ENCODE results near the gene SYMPK.
"Not testable (repeated sequence)": the region's sequence is repeated elsewhere in the genome, so short reads cannot be mapped to it uniquely, and the experiment has no call there.

The SYMPK gene

DNA sequence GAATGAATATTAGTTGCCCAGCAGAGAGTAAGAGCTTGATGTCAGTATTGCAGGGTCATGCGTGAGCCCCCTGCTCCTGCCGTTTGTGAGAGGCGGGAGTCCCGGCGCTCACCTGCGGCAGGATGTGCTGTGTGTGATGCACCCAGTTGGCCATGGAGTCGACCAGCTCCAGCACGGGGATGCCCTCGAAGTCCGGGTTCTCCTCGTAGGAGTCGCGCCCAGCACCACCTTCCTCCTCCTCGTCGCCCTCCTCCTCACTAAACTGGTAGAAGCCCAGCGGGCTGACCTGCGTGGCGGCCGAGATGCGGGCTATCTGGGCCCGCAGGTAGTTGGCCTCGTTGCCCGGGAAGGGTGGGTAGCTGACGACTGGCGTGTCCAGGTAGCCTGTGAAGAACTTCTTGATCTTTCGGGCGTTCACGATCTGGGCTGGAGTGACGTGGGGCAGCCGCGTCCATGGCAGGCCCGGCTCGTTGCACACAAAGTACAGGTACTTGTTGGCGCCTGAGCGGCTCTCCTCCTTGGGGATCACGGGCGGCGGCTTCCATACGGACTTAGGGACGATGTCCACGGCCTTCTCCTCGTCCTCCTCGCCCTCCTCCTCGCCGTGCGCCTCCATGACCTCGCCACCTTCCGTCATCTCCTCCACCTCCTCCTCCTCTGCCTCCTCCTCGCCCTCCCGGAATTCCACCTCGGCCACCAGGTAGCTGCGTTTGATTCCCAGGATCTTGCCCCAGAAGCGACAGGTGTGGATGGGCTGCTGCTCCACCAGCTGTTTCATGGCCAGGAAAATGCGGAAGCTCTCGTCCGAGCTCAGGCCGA is 58.6 kb downstream of the SYMPK start:
- no peak overlapping the region for H3K4me3 ChIP-seq (ENCODE audit: low read depth, low read length)
- TF ChIP-seq, protein P1, sequence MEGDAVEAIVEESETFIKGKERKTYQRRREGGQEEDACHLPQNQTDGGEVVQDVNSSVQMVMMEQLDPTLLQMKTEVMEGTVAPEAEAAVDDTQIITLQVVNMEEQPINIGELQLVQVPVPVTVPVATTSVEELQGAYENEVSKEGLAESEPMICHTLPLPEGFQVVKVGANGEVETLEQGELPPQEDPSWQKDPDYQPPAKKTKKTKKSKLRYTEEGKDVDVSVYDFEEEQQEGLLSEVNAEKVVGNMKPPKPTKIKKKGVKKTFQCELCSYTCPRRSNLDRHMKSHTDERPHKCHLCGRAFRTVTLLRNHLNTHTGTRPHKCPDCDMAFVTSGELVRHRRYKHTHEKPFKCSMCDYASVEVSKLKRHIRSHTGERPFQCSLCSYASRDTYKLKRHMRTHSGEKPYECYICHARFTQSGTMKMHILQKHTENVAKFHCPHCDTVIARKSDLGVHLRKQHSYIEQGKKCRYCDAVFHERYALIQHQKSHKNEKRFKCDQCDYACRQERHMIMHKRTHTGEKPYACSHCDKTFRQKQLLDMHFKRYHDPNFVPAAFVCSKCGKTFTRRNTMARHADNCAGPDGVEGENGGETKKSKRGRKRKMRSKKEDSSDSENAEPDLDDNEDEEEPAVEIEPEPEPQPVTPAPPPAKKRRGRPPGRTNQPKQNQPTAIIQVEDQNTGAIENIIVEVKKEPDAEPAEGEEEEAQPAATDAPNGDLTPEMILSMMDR (IDR thresholded peaks at IDR 0.05; ENCODE audit: low read depth, low read length): no peak

DNA sequence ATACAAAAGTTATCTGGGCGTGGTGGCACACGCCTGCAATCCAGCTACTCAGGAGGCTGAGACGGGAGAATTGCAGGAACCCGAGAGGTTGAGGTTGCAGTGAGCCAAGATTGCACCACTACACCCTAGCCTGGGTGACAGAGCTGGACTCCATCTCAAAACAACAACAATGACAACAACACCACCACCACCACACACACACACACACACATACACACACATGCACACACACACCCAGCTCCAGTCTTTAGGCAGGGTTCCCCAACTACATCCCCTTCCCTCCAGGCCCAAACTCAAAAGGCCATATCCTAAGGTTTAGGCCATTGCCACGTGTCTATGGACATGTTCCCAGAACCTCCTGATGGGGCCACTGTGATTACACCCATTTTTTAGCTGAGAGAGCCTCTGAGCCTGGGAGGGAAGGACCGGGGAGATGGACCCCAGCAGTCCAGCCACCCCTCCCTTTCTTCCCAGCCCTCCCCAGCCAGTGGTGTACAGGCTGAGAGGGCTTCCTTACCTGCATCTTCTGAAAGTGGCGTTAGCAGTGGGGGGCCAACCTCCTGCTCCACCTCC is 61.3 kb downstream of the SYMPK start:
- DNase-seq: no peak

More for the DNA sequence above, 58.6 kb downstream of the SYMPK start:
- H3K36me3 ChIP-seq: no peaks in the 10 kb centered on the region
- no peak for DNase-seq
- no peaks in the 10 kb centered on the region for H3K9me3 ChIP-seq (ENCODE audit: severe bottlenecking)
- no peak overlapping the region for H3K27ac ChIP-seq
- H3K27me3 ChIP-seq (ENCODE audit: insufficient read depth, low read depth, severe bottlenecking): no peaks in the 10 kb centered on the region

DNA sequence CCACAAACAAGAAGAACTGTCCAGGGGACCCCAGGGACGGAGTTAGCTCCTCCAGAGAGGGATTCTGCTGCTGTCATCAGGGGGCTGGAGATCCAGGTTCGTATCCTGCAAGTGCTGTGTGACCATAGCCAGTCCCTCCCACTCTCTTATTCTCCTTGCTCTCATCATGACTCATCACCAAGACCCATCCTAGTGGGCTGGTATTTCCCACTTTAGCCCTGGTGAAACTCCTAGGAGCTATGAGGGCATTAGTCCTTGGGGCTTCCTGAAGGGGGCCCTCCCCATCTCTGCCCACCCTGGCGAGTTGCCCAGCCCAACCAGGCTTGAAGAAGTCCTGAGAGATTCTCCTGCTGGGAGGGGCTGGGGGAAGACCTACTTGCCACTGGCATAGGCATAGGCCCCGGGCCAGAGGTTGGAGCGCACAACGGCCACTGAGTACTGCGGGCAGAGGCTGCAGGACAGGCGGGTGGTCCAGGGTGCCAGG is 62.8 kb downstream of the SYMPK start:
- H3K27ac ChIP-seq: no peak overlapping the region
- H3K27me3 ChIP-seq (ENCODE audit: insufficient read depth, low read depth, severe bottlenecking): no peaks in the 10 kb centered on the region
- TF ChIP-seq, protein P1 (IDR thresholded peaks at IDR 0.05; ENCODE audit: low read depth, low read length): no peak
- no peak for DNase-seq
- H3K4me3 ChIP-seq (ENCODE audit: low read depth, low read length): no peak overlapping the region
- H3K36me3 ChIP-seq: no peaks in the 10 kb centered on the region
- H3K9me3 ChIP-seq (ENCODE audit: severe bottlenecking): no peaks in the 10 kb centered on the region

More for the DNA sequence above, 61.3 kb downstream of the SYMPK start:
- no peak overlapping the region for H3K4me3 ChIP-seq (ENCODE audit: low read depth, low read length)
- TF ChIP-seq, protein P1 (IDR thresholded peaks at IDR 0.05; ENCODE audit: low read depth, low read length): no peak
- no peaks in the 10 kb centered on the region for H3K27me3 ChIP-seq (ENCODE audit: insufficient read depth, low read depth, severe bottlenecking)
- H3K27ac ChIP-seq: no peak overlapping the region
- H3K9me3 ChIP-seq (ENCODE audit: severe bottlenecking): no peaks in the 10 kb centered on the region
- H3K36me3 ChIP-seq: no peaks in the 10 kb centered on the region

DNA sequence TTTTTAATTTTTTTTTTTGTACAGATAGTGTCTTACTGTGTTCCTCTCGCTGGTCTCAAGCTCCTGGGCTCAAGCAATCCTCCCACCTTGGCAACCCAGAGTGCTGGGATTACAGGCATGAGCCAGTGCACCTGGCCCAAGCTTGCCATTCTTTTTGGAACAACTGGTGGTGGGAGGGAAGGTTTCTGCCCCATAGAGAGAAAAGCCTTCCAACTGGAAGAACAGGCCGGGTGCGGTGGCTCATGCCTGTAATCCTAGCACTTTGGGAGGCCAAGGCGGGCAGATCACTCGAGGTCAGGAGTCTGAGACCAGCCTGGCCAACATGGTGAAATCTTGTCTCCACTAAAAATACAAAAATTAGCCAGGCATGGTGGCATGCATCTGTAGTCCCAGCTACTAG is 63.4 kb downstream of the SYMPK start:
- not testable (repeated sequence) for H3K9me3 ChIP-seq (ENCODE audit: severe bottlenecking); DNase-seq; H3K27ac ChIP-seq

DNA sequence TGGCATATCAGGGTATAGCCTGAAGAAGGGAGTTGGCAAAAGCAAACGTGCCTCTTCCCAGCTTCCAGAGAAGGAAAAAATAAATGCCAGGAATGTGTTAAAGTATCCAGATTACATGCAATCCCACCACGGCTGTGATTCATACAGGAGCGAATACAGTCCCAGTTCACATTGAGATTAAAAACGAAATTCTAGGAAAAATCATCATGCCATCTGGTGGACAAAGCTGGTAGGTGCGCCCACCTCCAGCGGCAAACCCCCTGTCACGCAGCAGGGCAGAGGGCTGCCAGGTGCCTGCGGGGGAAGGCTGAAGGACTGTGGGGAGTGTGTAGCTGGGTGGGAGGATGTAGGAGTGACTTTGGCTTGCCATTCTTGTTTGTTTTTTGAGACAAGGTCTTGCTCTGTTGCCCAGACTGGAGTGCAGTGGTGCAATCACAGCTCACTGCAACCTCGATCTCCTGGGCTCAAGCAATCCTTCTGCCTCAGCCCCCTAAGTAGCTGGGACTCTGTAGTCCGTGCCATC is 63.9 kb downstream of the SYMPK start:
- TF ChIP-seq, protein P1 (IDR thresholded peaks at IDR 0.05; ENCODE audit: low read depth, low read length): peak; percentile 54
- H3K27ac ChIP-seq: no peak overlapping the region
- no peaks in the 10 kb centered on the region for H3K36me3 ChIP-seq
- no peaks in the 10 kb centered on the region for H3K27me3 ChIP-seq (ENCODE audit: insufficient read depth, low read depth, severe bottlenecking)
- H3K9me3 ChIP-seq (ENCODE audit: severe bottlenecking): no peaks in the 10 kb centered on the region
- DNase-seq: peak; percentile 55
- no peak overlapping the region for H3K4me3 ChIP-seq (ENCODE audit: low read depth, low read length)

More for the DNA sequence above, 63.4 kb downstream of the SYMPK start:
- not testable (repeated sequence) for H3K36me3 ChIP-seq; H3K27me3 ChIP-seq (ENCODE audit: insufficient read depth, low read depth, severe bottlenecking); H3K4me3 ChIP-seq (ENCODE audit: low read depth, low read length)

DNA sequence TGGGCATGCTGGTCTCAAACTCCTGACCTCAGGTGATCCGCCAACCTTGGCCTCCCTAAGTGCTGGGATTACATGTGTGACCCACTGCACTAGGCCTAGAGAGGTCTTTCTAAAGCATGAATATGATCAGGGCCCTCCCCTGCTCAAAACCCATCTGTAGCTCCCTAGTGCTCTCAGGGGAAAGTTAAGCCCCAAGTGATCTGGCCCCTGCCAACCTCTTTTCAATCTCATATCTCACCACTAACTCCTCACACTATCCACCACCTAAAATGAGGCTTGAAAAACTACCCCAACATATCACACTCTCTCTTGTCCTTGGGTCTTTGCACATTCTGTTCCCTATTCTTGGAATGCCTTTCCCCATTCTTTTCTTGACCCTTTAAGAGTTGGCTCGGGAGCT is 68.3 kb downstream of the SYMPK start:
- no peak for DNase-seq
- no peaks in the 10 kb centered on the region for H3K27me3 ChIP-seq (ENCODE audit: insufficient read depth, low read depth, severe bottlenecking)
- H3K4me3 ChIP-seq (ENCODE audit: low read depth, low read length): no peak overlapping the region
- no peaks in the 10 kb centered on the region for H3K9me3 ChIP-seq (ENCODE audit: severe bottlenecking)
- TF ChIP-seq, protein P1 (IDR thresholded peaks at IDR 0.05; ENCODE audit: low read depth, low read length): no peak
- H3K27ac ChIP-seq: no peak overlapping the region
- H3K36me3 ChIP-seq: peaks cover 11% of the 10 kb centered on the region
